Fibroblast of lung (primary cell): ENCODE results near the gene RREB1.

ENCODE experiments used
- CTCF ChIP-seq, 2 donors: IDR thresholded peaks in 1 of 2; conservative IDR thresholded peaks in 1 of 2; 1 replicate in 1 of 2; 2 replicates in 1 of 2; pipeline ENCODE4 v1.5.1; 2011 to 2012; ENCODE audit warnings: low read length in 2 of 2, control low read depth in 1 of 2, inconsistent platforms in 1 of 2, low read depth in 1 of 2, mild to moderate bottlenecking in 1 of 2
- EZH2 ChIP-seq: IDR thresholded peaks from 2 replicates; pipeline ENCODE4 v1.5.1; 2012; ENCODE audit warnings: low read length, control low read depth, mild to moderate bottlenecking; ENCODE audit errors: missing control alignments

GRCh38 chr6:7282097-7282906 lies 174.5 kb downstream of the RREB1 start:
- TF ChIP-seq CTCF (conservative IDR thresholded peaks at IDR 0.05 in 1 of 2, IDR thresholded peaks at IDR 0.05 in 1 of 2; ENCODE audit: low read depth in 1 of 2, low read length in 2 of 2) (no peak), EZH2 (no peak)
